HG03025 (cell line): ENCODE results near the gene COL28A1.
"Not testable (repeated sequence)": the region's sequence is repeated elsewhere in the genome, so short reads cannot be mapped to it uniquely, and the experiment has no call there.

Source experiments
- ATAC-seq: cut with Tn5 transposase; IDR thresholded peaks from one replicate; pipeline ENCODE4 v1.9.1; 2021; ENCODE audit warnings: mild to moderate bottlenecking, moderate library complexity; ENCODE audit not compliant: unreplicated experiment, low FRiP score

COL28A1 gene

DNA sequence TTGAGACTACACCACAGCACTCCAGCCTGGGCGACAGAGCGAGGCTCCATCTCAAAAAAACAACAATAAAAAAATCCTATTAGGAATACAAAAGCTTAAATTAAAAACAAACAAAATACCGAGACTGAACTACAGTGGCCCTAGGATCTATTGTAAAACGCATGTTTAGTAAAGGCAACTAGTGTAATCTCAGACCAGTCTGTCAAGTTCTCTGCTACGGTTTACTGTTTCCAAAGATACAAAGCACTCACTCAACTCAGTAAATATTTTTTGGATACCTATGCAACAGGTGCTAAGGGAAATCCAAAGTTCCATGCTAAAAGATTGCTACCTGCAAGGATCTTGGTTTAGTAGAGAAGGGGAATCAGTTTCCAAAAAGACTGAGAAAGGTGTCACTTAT is 27.6 kb upstream of the COL28A1 start:
- no peak for ATAC-seq

DNA sequence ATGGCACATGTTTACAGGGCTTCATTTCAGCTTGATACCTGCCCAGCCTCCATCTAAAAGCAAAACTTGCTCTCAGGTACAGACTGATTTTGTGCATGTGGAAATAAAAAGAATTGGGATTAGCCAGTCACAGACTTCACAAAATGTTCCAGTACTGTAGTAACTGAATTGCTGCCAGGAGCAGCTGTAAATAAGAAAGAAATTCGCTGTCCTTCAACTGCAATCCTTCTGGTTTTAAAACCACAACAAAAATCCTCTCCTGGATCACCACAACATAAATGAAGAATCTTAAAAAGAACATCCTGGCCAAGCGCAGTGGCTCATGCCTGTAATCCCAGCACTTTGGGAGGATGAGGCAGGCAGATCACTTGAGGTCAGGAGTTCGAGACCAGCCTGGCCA is 27.1 kb upstream of the COL28A1 start:
- no peak for ATAC-seq

DNA sequence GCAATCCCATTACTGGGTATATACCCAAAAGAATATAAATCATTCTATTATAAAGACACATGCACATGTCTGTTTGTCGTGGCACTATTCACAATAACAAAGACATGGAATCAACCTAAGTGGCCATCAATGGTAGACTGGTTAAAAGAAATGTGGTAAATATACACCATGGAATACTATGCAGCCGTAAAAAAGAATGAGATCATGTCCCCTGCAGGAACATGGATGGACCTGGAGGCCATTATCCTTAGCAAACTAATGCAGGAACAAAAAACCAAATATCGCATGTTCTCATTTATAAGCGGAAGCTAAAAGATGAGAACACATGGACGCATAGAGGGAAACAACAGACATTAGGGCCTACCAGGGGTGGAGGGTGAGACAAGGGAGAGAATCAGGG is 25.9 kb upstream of the COL28A1 start:
- not testable (repeated sequence) for ATAC-seq

DNA sequence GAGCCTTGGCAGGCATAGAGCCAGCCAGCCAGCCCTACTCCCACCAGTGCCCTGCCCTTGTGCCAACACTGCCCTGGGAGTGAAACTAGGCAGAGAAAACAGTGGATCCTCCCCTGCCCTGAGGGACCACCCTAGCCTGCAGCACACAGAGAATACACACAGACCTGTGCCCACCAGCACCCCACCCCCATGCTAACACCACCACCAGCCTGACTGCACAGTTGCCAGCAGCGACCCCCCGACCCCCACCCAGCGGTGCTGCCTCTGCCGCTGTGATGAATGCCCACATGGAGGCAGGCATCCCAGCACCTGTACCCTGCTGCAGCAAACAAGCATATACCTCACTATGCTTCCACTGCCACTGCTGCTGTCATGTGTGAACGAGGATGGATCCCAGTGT is 21.6 kb upstream of the COL28A1 start:
- ATAC-seq = no peak

DNA sequence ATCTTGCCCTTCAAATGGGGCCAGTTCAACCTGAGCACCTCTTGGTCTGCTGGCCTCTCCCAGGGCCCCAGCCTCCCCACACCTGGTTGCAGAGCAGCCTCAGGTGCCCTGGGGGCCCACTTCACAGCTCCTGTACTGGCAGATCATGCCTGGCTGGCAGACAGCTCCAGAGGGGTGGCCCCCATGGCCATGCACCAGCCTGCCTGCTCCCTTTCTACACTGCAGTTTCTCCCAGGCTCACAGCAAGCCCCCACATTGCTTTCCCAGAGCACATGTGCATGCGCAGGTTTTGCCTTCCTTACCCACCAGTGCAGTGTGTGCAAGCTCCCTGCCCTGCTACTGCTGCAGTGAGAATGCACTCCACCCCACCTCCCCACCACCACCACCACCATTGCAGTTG is 21.2 kb upstream of the COL28A1 start:
- no peak for ATAC-seq

DNA sequence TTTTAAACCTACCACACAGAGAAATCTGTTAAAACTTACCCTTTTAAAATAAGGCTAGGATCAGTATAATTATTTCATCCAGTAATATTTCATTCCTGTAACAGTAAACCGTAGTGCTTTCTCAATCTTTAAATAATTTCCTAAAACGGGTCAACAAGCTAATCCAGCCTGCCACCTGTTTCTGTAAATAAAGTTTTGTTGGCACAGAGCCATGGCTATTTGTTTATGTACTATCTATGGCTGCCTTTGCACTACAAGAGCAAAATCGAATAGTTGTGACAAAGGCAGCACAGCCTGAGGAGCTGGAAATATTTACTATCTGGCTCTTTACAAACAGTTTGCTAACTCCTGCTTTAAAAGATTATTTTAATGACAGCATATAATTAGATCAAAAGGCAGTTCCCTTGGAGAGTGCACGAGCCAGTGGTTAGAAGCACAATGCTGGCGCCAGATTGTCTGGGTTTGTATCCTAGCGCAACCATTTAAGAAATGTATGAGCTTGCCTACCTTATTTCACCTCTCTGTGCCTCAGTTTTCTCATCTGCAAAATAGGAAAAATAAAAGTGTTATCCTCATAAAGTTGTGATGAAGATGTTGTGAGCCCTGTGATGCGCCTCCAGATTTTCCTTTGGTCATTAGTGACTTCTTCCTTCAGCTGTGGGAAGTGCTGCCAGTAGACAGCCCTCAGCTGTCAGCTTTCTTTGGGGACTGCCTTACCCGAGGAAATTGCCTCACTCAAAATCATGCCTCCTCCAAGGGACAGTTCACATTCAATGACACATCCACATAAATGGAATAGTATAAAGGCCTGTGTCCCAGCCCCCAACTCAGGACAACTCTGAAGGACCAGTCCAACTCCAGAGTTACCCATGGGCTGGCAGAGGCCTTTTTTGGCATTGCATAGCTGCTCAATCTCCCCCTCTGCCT is 19.2 kb upstream of the COL28A1 start:
- ATAC-seq = no peak

DNA sequence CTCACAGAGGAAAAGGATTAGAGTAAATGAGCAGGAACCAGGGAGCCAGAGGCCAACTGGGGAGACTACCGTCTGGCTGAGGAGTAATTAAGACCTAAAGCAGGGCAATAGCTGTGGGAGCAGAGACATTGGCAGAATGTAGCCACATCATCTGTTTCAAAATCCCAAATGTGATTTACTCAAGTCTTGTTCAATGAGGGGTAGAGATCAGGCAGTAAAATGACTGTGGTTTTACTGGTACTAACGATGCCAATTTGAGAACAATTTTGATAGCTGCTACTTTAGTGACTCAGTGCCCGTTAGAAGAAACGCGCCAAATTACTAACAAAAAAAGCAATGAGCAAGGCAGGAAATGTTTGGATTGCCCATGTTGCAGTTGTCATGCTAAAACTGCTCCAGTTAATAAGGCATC is 18.4 kb upstream of the COL28A1 start:
- ATAC-seq = no peak

DNA sequence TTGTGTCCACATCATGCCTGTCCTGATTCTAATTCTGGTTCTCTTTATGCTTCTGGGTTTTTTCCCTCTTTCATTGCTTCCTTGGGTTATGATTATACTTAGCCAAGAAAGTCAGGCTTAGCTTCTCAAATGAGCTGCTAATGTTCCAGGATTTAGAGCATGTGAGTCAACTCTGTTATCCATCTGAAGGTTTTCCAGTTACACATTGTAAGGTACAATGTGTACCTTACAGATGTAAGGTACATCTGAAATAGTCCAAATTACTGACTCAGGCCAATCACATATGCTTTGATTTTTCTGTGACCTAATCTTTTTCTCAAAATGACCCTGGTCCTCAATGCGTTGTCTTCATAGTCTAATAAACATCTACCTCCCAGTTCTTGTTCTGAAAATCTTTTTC is 17.7 kb upstream of the COL28A1 start:
- no peak for ATAC-seq

DNA sequence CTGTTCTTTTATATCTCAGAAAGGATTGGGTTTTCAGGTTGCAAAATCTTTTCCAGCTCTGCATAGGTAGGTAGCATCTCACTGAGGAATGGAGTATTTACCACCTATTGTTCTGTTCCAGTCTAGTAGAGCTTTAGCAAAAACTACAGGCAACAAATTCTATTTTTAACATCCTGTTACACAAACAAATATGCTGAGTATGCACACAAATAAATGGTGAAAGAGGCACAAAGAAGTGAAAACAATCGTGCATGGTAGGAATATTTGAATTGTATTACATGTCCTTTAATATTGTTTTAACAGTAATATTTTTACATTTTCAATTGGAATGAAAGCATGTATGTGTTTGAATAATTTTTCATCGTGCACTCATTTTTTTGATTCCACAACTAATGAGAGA is 16.5 kb upstream of the COL28A1 start:
- no peak for ATAC-seq

DNA sequence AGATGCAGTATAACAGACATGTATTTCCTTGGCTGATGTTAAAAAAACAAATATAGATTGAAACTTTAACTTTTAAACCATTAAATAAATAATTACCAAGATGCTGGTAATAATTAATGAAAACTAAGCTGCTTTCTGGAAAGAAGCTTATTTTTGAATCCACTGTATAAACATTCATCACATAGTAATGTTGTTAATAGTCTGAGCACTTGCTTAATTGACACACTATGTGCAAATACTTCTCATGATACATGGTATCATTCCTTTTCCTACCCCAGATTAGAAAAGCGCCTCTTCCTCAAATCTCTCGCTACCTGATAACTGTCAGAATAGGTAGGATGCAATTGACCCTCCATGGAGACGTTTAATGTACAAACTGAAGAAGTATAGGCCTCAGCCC is 15.0 kb upstream of the COL28A1 start:
- ATAC-seq = no peak

DNA sequence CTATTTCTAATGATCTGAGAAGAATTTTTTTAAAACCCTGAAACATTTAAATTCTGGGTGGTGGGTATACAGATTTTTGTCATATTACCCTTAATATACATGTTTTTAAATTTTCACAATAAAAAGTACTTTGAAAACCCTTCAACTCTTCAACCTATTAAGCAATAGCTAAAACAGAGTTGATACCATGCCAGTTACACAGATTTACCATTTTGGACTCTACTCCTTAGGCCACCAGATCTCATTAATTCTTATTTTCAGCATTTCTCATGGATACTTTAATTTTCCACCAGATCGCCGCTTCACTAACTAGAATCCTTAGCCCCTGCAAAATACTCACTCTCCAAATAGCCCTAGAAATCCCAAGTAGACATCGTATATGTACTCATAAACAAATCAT is 12.7 kb upstream of the COL28A1 start:
- ATAC-seq = no peak

DNA sequence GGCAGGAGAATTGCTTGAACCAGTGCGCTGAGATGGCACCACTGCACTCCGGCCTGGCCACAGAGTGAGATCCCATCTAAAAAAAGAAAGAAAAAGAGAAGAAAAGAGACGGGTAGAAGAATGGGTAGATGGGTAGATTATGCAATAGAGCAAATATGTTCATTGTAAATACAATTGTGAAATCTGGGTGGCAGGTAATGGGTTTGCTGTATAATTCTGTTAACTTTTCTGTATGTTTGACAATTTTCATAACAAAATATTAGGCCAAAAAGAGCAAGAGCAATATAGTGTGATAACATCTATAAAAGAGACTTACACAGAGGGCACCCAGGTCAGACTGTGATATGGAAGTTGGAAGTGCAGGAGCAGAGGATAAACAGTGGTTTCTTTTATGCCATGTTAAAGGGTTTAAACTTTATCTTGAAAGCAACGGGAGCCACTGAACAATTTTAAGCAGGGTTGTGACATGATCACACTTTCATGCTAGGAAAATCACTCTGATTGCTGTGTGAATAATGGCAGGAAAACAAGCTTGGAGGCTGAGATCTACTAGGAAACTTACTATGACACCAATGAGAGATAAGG is 6.7 kb upstream of the COL28A1 start:
- no peak for ATAC-seq

DNA sequence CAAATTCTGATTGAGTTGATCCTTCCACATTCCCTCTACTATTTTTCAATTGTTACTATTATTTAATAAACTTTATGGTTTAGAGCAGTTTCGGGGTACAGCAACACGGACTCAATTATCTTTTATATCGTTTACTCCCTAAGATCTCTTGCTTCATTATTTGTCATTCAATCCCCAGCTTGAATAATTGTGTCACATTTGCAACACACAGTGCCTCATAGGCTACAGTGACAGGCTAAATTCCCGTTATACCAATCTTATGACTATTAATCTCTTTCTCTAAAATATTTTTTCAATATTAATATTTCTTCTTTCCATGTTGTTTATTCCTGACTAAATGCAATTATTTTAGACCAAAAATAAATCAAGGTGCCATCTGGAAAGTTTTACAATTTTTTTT is 4.0 kb upstream of the COL28A1 start:
- ATAC-seq = no peak

DNA sequence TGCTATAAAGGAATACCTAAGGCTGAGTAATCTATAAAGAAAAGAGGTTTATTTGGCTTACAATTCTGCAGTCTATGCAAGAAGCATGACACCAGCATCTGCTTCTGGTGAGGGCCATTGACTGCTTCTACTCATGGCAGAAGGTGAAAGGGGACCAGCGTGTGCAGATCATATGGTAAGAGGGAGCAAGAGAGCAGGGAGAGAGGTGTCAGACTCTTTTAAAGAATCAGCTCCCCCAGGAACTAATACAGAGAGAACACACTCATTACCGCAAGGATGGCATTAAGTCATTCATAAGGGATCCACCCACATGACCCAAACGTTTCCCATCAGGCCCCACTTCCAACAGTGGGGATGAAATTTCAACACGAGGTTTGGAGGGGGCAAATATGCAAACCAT is 3.5 kb upstream of the COL28A1 start:
- no peak for ATAC-seq

DNA sequence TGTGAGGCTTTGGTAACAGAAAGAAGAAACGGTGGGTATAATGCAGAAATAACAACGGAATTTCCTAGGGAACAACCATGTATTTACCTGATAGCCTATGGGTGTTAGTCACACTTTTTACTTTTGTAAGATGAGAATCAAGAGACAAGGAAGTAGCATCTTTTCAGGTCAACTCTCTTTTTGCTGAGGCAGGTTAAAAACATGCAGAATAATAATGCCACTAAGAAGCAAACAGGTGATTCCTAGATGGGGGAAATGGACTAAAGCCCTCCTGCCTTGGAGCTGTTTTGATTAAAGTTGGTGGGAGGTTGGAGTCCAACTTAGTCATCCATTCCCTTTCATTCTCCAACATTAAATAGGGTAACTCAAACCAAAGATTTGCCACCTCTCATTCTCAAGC is 2.0 kb upstream of the COL28A1 start:
- no peak for ATAC-seq

DNA sequence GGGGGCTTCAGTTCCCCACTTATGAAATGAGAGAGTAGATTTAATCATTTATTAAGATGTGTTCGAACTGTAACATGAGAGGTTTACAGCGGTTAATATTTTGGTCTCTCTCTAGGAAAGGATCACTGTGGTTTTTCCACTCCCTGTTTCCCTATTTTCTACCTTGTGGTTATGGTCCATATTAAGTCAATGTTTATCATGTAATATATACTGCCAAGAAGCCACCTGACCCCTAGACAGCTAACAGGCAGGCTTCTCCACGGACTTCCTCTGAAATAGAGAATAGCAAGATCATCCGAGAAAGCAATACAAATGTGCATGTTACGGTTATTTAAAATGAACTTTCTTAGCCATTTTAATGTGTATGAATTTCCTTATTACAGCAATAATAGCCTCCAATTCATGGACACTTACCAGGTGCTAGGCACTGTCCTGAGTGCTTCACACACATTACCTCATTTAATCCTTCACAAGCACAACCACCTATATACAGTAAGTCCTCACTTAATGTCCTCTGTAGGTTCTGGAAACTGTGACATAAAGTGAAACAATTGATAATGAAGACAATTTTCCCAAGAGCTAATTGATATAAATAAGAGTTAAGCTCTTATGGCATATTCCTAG is 835 bp upstream of the COL28A1 start:
- no peak for ATAC-seq

DNA sequence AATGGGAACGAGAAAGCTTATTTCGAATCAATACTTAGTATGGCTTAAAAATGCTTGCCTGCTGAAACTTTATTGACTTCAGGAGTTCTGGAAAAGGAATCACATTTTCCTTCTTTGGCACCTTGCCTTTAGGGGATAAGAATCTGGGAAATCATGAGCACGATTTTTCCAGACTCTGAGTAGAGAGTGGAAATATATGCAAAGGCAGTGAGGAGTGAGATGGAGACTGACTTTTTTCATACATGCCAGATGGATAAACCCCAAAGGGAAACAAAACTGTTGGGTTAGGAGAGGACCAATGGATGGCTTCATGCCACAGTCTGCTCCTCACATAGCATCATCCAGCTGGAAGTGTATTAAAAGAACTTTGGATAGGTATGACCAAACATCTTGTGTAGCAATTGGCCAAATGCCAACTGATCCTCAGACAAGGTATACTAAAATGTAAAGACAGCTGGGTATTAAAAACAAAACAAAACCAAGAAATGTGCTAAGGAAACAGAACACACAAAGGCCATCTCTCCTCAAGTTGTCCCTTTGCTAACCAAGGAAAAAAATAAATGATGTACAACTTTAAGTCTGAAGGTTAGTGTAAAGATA is 1.7 kb downstream of the COL28A1 start:
- ATAC-seq = no peak

DNA sequence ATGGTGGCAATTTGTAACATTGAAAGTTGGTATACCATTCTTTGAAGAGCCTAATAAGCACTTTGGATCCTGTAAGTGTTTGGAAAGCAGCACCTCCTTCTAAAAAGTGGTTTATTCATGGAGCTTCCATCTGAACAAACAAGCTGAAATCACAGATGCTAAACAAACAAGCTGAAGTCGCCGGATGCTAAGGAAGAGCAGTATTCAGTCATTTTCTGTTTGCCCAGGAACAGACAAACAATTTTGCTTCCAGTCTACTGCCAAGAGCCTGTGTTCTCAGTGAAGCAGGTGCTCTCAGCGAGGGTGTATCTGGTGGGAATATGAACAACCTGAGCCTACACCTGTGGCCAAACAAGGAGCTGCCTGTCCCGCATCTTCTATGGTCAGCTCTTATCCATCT is 6.3 kb downstream of the COL28A1 start:
- ATAC-seq = no peak

DNA sequence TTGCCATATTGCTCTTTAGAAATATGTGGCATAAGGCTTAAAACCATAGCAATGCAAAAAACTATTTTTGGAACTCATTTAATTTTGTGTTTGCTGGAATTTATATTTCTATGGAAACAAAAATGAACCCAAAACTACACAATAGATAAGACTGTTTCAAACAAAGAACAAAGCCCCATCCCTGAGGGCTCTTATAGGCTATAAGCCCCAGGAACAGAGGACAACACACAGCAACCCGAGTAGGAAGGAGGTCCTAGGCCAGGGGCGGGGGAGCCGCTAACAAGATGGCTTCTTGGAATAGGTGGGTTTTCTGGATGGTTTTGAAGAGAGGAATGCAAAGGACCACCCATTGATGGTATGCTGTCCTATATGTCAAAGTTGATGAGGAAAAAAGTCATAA is 8.6 kb downstream of the COL28A1 start:
- no peak for ATAC-seq

DNA sequence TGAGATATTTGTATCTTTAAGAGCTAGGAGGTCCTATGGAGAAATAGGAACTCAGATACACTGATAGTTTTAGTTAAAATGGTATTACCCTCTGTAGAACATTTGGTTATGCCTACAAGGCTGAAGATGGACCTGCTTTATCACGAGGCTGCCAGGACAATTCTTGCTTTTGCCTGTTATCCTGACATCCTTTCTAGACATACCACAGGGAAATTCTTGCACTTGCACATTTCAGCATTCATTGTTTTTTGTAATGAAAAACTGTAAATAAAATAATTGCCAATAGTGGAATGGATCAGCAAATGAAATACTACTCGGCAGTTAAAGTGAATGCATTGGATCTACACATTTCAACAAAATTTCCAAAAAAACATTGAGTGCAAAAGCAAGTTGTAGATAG is 9.7 kb downstream of the COL28A1 start:
- no peak for ATAC-seq

DNA sequence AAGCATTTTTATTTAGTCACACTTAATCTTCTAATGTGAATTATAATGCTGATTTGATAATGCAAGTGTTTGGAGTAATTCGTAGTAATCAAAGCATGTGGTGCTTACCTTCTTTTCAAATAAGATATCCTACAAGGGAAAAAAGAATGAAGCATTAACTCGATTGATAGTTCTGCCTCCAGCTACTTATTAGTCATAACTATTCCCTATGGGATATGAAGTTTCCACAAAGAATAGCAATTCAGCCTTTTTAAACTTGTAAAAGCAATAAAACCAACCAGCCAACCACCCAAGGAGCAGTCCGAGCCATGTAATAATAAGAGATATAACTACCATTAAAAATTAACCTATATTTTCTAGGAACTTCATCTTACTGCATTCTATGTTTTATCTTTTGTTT is 11.6 kb downstream of the COL28A1 start:
- ATAC-seq = no peak
